Naive thymus-derived CD4-positive, alpha-beta T cell (primary cell): ENCODE data around the gene NOG. TPM values are rescaled to one million over a fixed set of nuclear protein-coding genes. Genes with fewer than 3 reads are reported as not detected.

Source experiments
- ATAC-seq: fragments of 150-1000 bp; cut with Tn5 transposase; 2 replicates; pipeline ENCODE4 v1.10.0; 2021; ENCODE audit warnings: mild to moderate bottlenecking, moderate library complexity
- CTCF ChIA-PET: fragments of 350-600 bp; sonication (Branson Sonifier 250); formaldehyde crosslinking; loops from one replicate; lab custom pipeline; 2021; ENCODE audit warnings: antibody characterized with exemption; lab: Charles Lee
- POLR2A ChIA-PET: fragments of 350-600 bp; sonication (Branson Sonifier 250); formaldehyde crosslinking; loops from one replicate; lab custom pipeline; 2021; ENCODE audit warnings: antibody characterized with exemption, inconsistent platforms; lab: Charles Lee
- DNase-seq, 9 donors: peaks; one replicate each; pipeline versions ENCODE4 v3.0.0 to v3.0.0-alpha.2; 2020 to 2022; ENCODE audit warnings: mixed read lengths in 1 of 9
- H3K27ac ChIP-seq: one replicate; pipeline ENCODE4 v1.7.0; 2013; ENCODE audit warnings: mild to moderate bottlenecking, low read depth, low read length, moderate library complexity
- H3K27me3 ChIP-seq, 2 donors: one replicate each; pipeline ENCODE4 v1.7.0; 2013; ENCODE audit warnings: low read length in 2 of 2, mild to moderate bottlenecking in 2 of 2, moderate library complexity in 2 of 2; ENCODE audit not compliant: control insufficient read depth in 2 of 2, insufficient read depth in 2 of 2
- H3K36me3 ChIP-seq, 3 experiments: 1 replicate in 2 of 3; 2 replicates in 1 of 3; pipeline ENCODE4 v1.7.0; 2013; ENCODE audit warnings: low read length in 3 of 3, mild to moderate bottlenecking in 3 of 3, moderate library complexity in 1 of 3; ENCODE audit not compliant: insufficient read depth in 3 of 3, control insufficient read depth in 2 of 3
- H3K4me1 ChIP-seq, 2 donors: one replicate each; pipeline ENCODE4 v1.7.0; 2013; ENCODE audit warnings: low read length in 2 of 2, mild to moderate bottlenecking in 2 of 2, moderate library complexity in 1 of 2; ENCODE audit not compliant: control insufficient read depth in 2 of 2, insufficient read depth in 2 of 2
- H3K4me3 ChIP-seq: 2 replicates; pipeline ENCODE4 v1.7.0; 2013; ENCODE audit warnings: mild to moderate bottlenecking, low read length
- H3K9me3 ChIP-seq, 3 experiments: 1 replicate in 2 of 3; 2 replicates in 1 of 3; pipeline ENCODE4 v1.7.0; 2013; ENCODE audit warnings: low read length in 3 of 3; ENCODE audit not compliant: control insufficient read depth in 2 of 3
- H3K27ac Mint-ChIP-seq, 9 donors: one replicate each; pipeline ENCODE4 v1.8.0; 2020 to 2022; ENCODE audit warnings: mixed read lengths in 9 of 9, mild to moderate bottlenecking in 8 of 9, moderate library complexity in 5 of 9, inconsistent platforms in 2 of 9
- H3K27me3 Mint-ChIP-seq, 5 donors: one replicate each; pipeline ENCODE4 v1.8.0; 2021 to 2022; ENCODE audit warnings: mixed read lengths in 5 of 5, mild to moderate bottlenecking in 1 of 5
- H3K36me3 Mint-ChIP-seq, 5 donors: one replicate each; pipeline ENCODE4 v1.8.0; 2020 to 2022; ENCODE audit warnings: mixed read lengths in 5 of 5, mild to moderate bottlenecking in 3 of 5, inconsistent platforms in 1 of 5
- H3K4me1 Mint-ChIP-seq, 7 donors: one replicate each; pipeline ENCODE4 v1.8.0; 2020 to 2022; ENCODE audit warnings: mixed read lengths in 7 of 7, mild to moderate bottlenecking in 3 of 7, inconsistent platforms in 1 of 7
- H3K4me3 Mint-ChIP-seq, 10 donors: one replicate each; pipeline ENCODE4 v1.8.0; 2020 to 2022; ENCODE audit warnings: mild to moderate bottlenecking in 10 of 10, mixed read lengths in 10 of 10, moderate library complexity in 6 of 10, inconsistent platforms in 2 of 10
- H3K9me3 Mint-ChIP-seq, 11 donors: one replicate each; pipeline ENCODE4 v1.8.0; 2020 to 2022; ENCODE audit warnings: mixed read lengths in 11 of 11, mild to moderate bottlenecking in 4 of 11, inconsistent platforms in 1 of 11, moderate library complexity in 1 of 11
- intact Hi-C, 2 donors: fragments of 100-400 bp; cut with micrococcal nuclease; formaldehyde crosslinking; loops; one replicate each; pipeline ENCODE4 v1.15.1; 2023
- polyA plus RNA-seq, 2 donors: library from polyadenylated mRNA; unstranded; fragments of 300-500 nt; fragmentation: Illumina TruSeq; gene quantifications; one replicate each; pipeline ENCODE4 v1.2.3, GENCODE V29; 2021
- total RNA-seq, 6 experiments: library from RNA in 5 of 6; stranded (reverse) in 5 of 6; gene quantifications; 1 replicate in 5 of 6; 2 replicates in 1 of 6; pipeline ENCODE4 v1.2.3 and lab custom pipeline; 2021 to 2026

Gene NOG
- total and polyA plus RNA-seq, 7 experiments from 2014 or later = 0.12 to 169 (median 65.1) TPM

- no peak overlapping the region for H3K27ac ChIP-seq
- H3K9me3 Mint-ChIP-seq = peaks cover 0 to 4% (median 0%) of the 10 kb centered on the region in 11 donors
- CTCF ChIA-PET = no interaction called here
Observed at GRCh38 chr17:56583772-56584171, 9.7 kb upstream of the NOG start.

GRCh38 chr17:56587298-56587697 is 6.2 kb upstream of the NOG start:
- Mint-ChIP-seq H3K9me3 (no peaks in the 10 kb centered on the region), H3K4me3 (no peak overlapping the region), H3K4me1 (peaks cover 0 to 9% (median 2%) of the 10 kb centered on the region in 7 donors), H3K36me3 (peaks cover 0 to 4% (median 0%) of the 10 kb centered on the region in 5 donors), H3K27me3 (peaks cover 0 to 61% (median 18%) of the 10 kb centered on the region in 5 donors), H3K27ac (peak overlapping the region in 1 of 9 donors; percentile 19)
- Histone ChIP-seq H3K4me3 (no peak overlapping the region), H3K4me1 (no peaks in the 10 kb centered on the region), H3K27me3 (no peaks in the 10 kb centered on the region), H3K36me3 (no peaks in the 10 kb centered on the region), H3K27ac (no peak overlapping the region), H3K9me3 (no peaks in the 10 kb centered on the region)
- DNase-seq = no peak
- ChIA-PET CTCF (no interaction called here), POLR2A (no interaction called here)
- intact Hi-C loops = no loop called here
- ATAC-seq = no peak

More at GRCh38 chr17:56583772-56584171, 9.7 kb upstream of the NOG start:
- Mint-ChIP-seq H3K4me3 (no peak overlapping the region), H3K27me3 (peaks cover 0 to 37% (median 12%) of the 10 kb centered on the region in 5 donors), H3K27ac (no peak overlapping the region), H3K4me1 (peaks cover 0 to 2% (median 0%) of the 10 kb centered on the region in 7 donors), H3K36me3 (peaks cover 0 to 12% (median 4%) of the 10 kb centered on the region in 5 donors)
- Histone ChIP-seq H3K4me1 (no peaks in the 10 kb centered on the region), H3K9me3 (no peaks in the 10 kb centered on the region), H3K27me3 (no peaks in the 10 kb centered on the region), H3K4me3 (no peak overlapping the region), H3K36me3 (no peaks in the 10 kb centered on the region)
- ATAC-seq (no peak), DNase-seq (no peak)
- intact Hi-C loops = no loop called here
- POLR2A ChIA-PET = no interaction called here

GRCh38 chr17:56592487-56593085 is 913 bp upstream of the NOG start:
- no peaks in the 10 kb centered on the region for H3K9me3 ChIP-seq
- POLR2A ChIA-PET = interaction anchor here (0.7 to 13.8 kb wide), 15 partner anchors 10 to 564 kb away, joined by 3 to 347 read pairs (median 6); partner anchors contain the start of genes DGKE and TRIM25
- peaks cover 0 to 5% of the 10 kb centered on the region in 2 donors for H3K27me3 ChIP-seq
- ATAC-seq = peak; percentile 82
- peak overlapping the region; percentile 71 for H3K27ac ChIP-seq
- intact Hi-C loops = loop anchor here (1.0 to 10.0 kb wide), 10 partner anchors 10 to 1922 kb away; partner anchors contain the start of genes DGKE (in 1 of the 2) and MTMR4 (in 1 of the 2)
- CTCF ChIA-PET = interaction anchor here (0.5 to 3.1 kb wide), 20 partner anchors 10 to 319 kb away, joined by 3 to 46 read pairs (median 6); no protein-coding TSS in a partner anchor
- H3K4me1 ChIP-seq = peaks cover under 1 to 12% of the 10 kb centered on the region in 2 donors
- Mint-ChIP-seq H3K4me3 (peak overlapping the region; percentile 76 to 94 (median 90)), H3K4me1 (peaks cover 5 to 22% (median 14%) of the 10 kb centered on the region in 7 donors), H3K36me3 (peaks cover 0 to 4% (median 0%) of the 10 kb centered on the region in 5 donors), H3K9me3 (peaks cover 0 to 3% (median 0%) of the 10 kb centered on the region in 11 donors), H3K27me3 (peaks cover 0 to 61% (median 27%) of the 10 kb centered on the region in 5 donors), H3K27ac (peak overlapping the region in 8 of 9 donors; percentile 56 to 99 (median 84))
- H3K4me3 ChIP-seq = peak overlapping the region; percentile 71
- peaks cover 0 to 8% (median 0%) of the 10 kb centered on the region in 3 experiments for H3K36me3 ChIP-seq
- DNase-seq = peak in 8 of 9 donors; percentile 65 to 87 (median 81)

- intact Hi-C loops = loop anchor here (1.0 to 10.0 kb wide), 6 partner anchors 9 to 1922 kb away; partner anchors contain the start of genes DGKE (in 1 of the 2) and MTMR4 (in 1 of the 2)
- Histone ChIP-seq H3K4me3 (peak overlapping the region; percentile 83), H3K27ac (peak overlapping the region; percentile 71), H3K9me3 (no peaks in the 10 kb centered on the region), H3K4me1 (peaks cover 6 to 12% of the 10 kb centered on the region in 2 donors), H3K27me3 (peaks cover 0 to 7% of the 10 kb centered on the region in 2 donors), H3K36me3 (peaks cover 0 to 8% (median 0%) of the 10 kb centered on the region in 3 experiments)
- peak overlapping the region in 8 of 9 donors; percentile 81 to 99 (median 86) for H3K27ac Mint-ChIP-seq
- ATAC-seq (peak; percentile 51), DNase-seq (peak; percentile 37 to 83 (median 80))
- H3K27me3 Mint-ChIP-seq = peaks cover 0 to 65% (median 27%) of the 10 kb centered on the region in 5 donors
- peaks cover 0 to 3% (median 0%) of the 10 kb centered on the region in 11 donors for H3K9me3 Mint-ChIP-seq
- ChIA-PET CTCF (interaction anchor here (0.5 to 3.1 kb wide), 17 partner anchors 10 to 319 kb away, joined by 3 to 46 read pairs (median 8); no protein-coding TSS in a partner anchor), POLR2A (interaction anchor here (0.7 to 13.8 kb wide), 19 partner anchors 10 to 384 kb away, joined by 3 to 347 read pairs (median 6); partner anchors contain the start of genes DGKE, SCPEP1 and TRIM25)
- peaks cover 0 to 4% (median 0%) of the 10 kb centered on the region in 5 donors for H3K36me3 Mint-ChIP-seq
- H3K4me3 Mint-ChIP-seq = peak overlapping the region; percentile 76 to 97 (median 92)
- peaks cover 8 to 27% (median 14%) of the 10 kb centered on the region in 7 donors for H3K4me1 Mint-ChIP-seq
Observed at GRCh38 chr17:56593086-56593645, 333 bp upstream of the NOG start.

GRCh38 chr17:56594320-56595107 is 1.0 kb downstream of the NOG start:
- Histone ChIP-seq H3K4me3 (peak overlapping the region; percentile 83), H3K4me1 (peaks cover 12 to 18% of the 10 kb centered on the region in 2 donors), H3K27me3 (peaks cover 0 to 8% of the 10 kb centered on the region in 2 donors), H3K9me3 (no peaks in the 10 kb centered on the region), H3K36me3 (peaks cover 0 to 8% (median 0%) of the 10 kb centered on the region in 3 experiments), H3K27ac (peak overlapping the region; percentile 71)
- peaks cover 0 to 67% (median 18%) of the 10 kb centered on the region in 5 donors for H3K27me3 Mint-ChIP-seq
- H3K4me3 Mint-ChIP-seq = peak overlapping the region; percentile 67 to 97 (median 93)
- peaks cover 0 to 2% (median 0%) of the 10 kb centered on the region in 5 donors for H3K36me3 Mint-ChIP-seq
- DNase-seq = peak; percentile 27 to 69 (median 56)
- H3K9me3 Mint-ChIP-seq = peaks cover 0 to 3% (median 0%) of the 10 kb centered on the region in 11 donors
- peak overlapping the region in 8 of 9 donors; percentile 85 to 99 (median 90) for H3K27ac Mint-ChIP-seq
- ChIA-PET CTCF (interaction anchor here (0.6 to 3.1 kb wide), 9 partner anchors 9 to 185 kb away, joined by 3 to 29 read pairs (median 8); no protein-coding TSS in a partner anchor), POLR2A (interaction anchor here (0.5 to 13.8 kb wide), 16 partner anchors 12 to 1740 kb away, joined by 3 to 347 read pairs (median 4); partner anchors contain the start of gene DGKE)
- intact Hi-C loops = loop anchor here in 1 of 2 donors (5.0 to 10.0 kb wide), 5 partner anchors 318 to 1920 kb away; partner anchors contain the start of genes COIL, MMD, MTMR4 and TRIM25
- ATAC-seq = peak; percentile 27
- H3K4me1 Mint-ChIP-seq = peaks cover 21 to 36% (median 24%) of the 10 kb centered on the region in 7 donors
